Stimulated activated CD8-positive, alpha-beta memory T cell treated with anti-CD3 and anti-CD28 coated beads, Interleukin-12 subunit alpha, Interleukin-12 subunit beta, amount 100 ng/mL, for 4 hours (primary cell): Measurements from ENCODE around the gene PRKCQ.
A peak's percentile ranks its signal among the peaks of the same experiment; 100 is the strongest.
"Not testable (repeated sequence)": the region's sequence is repeated elsewhere in the genome, so short reads cannot be mapped to it uniquely, and the experiment has no call there.

Experiments used
- DNase-seq: peaks from one replicate; pipeline ENCODE4 v3.0.0-alpha.2; 2020; ENCODE audit warnings: low read depth

PRKCQ gene

GRCh38 chr10:6595499-6595898 lies 15.4 kb upstream of the PRKCQ start:
- no peak for DNase-seq

DNA sequence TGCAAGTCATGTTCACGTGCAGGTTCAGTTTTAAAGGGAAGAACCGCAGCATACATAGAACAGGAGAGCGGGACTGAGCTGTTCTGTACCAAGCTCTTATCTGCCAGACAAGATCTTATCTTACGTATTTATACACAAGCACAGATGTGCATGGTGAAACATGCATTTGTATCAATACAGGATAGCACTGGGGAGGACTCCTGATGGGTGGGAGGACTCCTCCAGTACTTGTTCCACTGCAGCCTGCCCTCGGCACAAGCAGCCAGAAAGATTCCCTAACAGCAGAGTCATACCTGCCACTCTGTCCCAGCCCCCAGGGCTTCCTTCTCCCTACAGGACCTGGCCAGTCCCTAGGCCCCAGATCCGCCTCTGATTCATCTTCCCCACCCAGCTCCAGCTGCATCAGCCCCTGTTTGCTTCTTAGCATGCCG lies 13.2 kb upstream of the PRKCQ start:
- no peak for DNase-seq

DNA sequence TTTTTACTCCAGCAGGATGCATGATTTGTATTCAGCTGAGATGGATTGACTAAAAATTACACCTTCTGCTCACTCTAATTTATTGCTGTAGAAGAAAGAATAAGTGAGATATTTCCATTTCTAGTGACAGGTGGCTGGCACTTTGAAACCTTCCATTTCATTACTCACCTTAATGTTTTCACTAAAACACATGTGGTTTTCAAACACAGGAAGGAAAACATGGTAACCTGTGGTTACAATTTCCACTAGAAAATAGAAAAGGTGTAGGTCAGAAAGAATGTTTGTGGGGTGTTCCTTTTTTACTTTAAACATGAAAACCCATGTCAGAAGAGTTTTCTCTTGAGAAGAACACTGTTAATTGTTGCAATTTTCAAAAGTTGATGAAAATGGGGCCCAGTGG lies 12.0 kb upstream of the PRKCQ start:
- no peak for DNase-seq

GRCh38 chr10:6591668-6592067 lies 11.6 kb upstream of the PRKCQ start:
- DNase-seq, result no peak

DNA sequence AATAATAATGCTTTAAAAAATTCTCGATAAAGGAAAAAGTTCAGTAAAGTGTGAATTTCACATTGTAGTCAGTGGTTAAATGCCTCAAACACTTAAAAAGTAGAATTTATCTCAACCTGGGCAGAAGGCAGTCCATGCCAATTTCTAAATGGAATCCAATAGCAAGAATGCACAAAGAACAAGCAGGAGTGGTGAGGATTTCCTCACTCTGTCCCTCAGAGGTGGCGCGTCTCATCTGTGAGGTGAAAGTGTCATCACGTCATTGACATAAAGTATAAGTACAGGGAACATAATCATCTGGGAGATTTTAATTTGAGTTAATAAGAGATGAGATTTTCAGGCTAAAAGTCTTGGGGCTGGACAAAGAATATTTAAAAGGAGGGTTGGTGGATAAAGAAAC lies 10.0 kb upstream of the PRKCQ start:
- DNase-seq, result no peak

- no peak for DNase-seq
Measured at GRCh38 chr10:6589287-6590094, 9.4 kb upstream of the PRKCQ start.

GRCh38 chr10:6588845-6589244 lies 8.8 kb upstream of the PRKCQ start:
- no peak for DNase-seq

DNA sequence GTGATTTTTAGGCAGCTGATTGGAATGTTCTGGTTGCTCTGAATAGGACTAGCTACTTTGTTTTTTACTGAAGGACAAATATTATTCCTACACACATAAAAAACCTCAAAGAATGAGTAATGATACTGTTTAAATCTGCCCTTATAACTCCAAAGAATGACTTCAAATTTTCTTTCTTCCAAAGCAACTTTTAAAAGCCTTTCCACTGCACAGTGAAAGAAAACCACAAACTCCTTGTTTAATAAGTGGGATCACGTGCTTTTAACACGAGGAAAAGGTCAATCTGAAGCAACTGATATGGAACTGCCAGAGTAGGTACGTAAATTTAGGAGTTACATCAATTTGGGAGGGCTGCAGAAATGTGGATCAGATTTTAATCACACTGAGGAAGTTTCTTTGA lies 8.0 kb upstream of the PRKCQ start:
- no peak for DNase-seq

DNA sequence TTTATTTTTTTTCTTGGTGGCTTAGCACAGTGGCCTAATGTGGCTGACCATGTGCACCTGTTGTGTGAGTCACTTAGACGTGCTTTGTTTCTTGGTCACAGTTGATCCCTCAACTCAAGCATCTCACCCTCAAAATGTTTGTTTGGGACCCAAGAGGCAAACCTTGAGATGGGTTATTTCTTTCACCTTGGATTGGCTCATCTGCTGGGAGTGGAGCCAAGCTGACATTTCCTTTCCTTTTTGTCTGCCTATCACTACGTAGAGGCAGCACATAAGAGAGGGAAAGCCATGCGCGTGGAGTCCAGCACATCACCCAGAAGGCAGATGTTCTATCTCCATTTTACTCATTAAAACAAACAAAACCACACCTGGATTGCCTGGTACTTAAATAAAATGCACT lies 6.4 kb upstream of the PRKCQ start:
- DNase-seq, result no peak

GRCh38 chr10:6583447-6583846 lies 3.4 kb upstream of the PRKCQ start:
- peak; percentile 58 for DNase-seq

- DNase-seq, result not testable (repeated sequence)
Measured at GRCh38 chr10:6582913-6583312, 2.8 kb upstream of the PRKCQ start.

- no peak for DNase-seq
Measured at GRCh38 chr10:6582298-6582697, 2.2 kb upstream of the PRKCQ start.

DNA sequence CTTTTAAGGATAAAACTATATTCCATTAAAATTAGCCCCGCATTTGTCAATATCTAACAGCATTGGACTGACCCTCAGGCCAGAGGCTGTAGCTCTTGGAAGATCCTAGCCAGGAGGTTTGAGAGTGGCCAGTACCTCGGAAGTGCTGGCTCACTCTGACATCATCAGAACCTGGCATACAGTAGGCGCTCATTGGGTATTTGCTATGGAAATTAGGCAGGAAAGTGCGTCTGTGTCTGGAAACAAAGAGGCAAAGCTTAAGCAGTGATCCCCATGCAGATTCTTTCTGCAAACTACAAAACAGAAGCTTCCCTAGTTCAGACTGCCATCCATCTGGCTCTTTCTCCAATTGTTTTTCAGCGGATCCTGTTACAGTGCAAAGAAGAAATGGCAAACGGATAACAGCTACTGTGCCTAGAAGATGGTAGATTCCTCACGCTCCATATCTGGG lies 1.7 kb upstream of the PRKCQ start:
- no peak for DNase-seq

DNA sequence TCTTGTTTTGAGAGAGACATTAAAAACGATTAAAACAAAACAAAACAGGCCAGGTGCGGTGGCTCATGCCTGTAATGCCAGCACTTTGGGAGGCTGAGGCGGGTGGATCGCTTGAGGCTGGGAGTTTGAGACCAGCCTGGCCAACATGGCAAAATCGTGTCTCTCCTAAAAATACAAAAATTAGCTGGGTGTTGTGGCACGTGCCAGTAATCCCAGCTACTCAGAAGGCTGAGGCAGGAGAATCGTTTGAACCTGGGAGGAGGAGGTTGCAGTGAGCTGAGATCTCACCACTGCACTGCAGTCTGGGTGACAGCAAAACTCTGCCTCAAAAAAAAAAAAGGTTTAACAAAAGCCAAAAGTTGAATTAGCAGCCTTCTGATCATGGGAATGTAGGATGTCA lies 1.1 kb upstream of the PRKCQ start:
- DNase-seq, result not testable (repeated sequence)

GRCh38 chr10:6580279-6581029 lies 378 bp upstream of the PRKCQ start:
- DNase-seq, result peak; percentile 82

DNA sequence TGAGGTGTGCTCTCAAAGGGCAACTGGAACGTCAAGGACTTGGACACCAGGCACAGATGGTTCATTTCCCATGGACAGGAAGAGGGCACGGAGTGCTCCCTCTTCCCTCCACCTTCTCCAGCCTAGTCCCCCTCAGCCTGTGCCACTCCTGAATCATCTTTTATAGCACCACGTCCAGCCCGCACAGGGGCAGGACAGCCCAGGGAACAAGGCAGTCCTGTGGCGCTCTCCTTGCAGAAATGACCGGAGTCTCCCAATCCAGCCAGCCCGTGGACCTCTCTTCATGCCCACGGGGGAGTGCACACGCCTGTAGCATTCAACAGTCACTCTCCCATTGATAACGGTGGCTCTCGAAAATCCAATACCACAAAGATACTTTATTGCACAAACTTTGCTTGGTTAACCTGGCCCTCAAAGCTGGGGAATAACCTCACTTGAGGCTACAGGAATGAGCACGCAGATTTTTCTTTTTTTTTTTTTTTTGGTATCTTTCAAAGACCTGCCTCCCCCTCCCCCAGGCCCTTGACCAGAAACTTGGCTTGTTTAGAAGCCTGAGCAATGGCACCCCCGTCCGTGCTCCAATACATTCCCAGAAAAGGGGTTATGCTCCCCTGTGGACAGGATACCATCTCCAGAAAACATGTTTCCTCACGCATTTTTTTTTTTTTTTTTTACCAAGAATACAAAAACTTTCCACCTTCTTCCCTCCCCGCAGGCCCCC lies 733 bp downstream of the PRKCQ start:
- no peak for DNase-seq

DNA sequence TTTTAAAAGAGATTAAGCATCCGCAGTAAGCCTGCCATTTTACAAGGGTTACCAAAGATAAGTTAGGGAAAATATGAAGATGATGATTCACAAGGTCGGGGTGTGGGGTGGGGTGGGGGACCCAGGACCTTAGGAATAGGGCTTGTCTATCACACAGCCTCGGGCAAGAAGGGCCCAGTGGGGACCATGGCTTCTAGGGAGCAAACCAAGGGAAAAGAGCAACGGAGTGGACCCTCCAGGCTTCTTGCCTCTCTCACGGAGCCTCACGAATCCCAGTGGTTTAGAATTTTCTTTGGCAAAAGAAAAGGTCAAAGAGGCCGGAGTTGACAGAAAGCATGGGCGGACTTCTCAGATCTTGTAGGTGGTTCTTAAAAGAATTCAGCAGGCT lies 1.3 kb downstream of the PRKCQ start:
- no peak for DNase-seq

- no peak for DNase-seq
Measured at GRCh38 chr10:6578251-6578771, 1.8 kb downstream of the PRKCQ start.

DNA sequence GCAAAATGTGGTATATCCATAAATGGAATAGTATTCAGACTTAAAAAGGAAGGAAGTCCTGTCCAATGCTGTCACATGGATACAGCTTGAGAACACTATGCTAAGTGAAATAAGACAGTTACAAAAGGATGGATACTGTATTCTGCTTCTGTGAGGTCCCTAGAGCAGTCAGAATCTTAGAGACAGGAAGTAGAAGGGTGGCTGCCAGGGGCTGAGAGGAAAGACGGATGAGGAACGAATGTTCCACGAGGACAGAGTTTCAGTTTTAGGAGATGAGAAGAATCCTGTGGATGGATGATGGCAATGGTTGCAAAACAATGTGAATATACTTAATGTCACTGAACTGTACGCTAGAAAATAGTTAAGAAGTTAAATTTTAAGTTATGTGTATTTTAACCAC lies 3.8 kb downstream of the PRKCQ start:
- no peak for DNase-seq

DNA sequence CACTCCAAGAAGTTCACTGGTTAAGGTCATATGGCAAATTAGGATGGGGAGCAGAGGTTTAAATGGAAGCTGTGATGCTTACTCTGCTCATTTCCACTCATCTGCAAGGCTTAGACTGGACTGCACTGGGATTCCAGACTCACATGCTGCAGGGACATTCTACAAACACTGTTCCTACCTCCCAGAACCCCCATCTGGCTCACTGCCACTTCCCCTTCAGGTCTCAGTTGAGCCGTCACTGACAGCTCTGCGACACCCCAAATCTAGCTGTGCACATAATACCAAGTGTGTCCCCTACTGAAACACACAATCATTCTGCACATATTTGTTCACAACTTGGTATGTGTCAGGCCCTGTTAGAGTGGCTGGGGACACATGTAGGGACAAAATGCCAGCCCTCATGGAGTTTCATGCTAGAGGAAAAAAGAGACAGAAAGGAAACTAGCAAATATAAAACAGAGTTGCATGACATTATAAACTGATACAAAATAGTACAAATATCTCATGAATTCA lies 5.4 kb downstream of the PRKCQ start:
- DNase-seq, result no peak

- no peak for DNase-seq
Measured at GRCh38 chr10:6570893-6571292, 9.2 kb downstream of the PRKCQ start.

DNA sequence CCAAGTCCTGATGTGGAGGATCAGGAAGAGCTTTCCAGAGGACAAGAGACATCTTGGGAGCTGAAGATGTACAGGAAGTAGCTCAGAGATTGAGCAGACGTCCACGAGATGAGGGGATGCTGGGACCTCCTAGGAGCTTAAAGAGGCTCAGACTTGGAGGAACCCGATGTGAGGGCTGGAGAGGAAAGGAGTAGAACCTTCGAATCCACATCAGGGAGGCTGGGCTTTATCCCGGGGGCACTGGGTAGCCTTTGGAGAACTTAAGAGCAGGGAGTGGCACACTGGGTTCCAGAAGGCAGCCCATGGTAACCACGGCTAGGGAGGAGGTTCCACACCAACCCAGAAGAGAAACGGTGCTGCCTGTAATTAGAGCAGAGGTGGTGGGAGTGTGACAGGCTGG lies 10.8 kb downstream of the PRKCQ start:
- DNase-seq, result no peak
